HG03521 (cell line): ENCODE data around the gene ADGRB3.
"Not testable (repeated sequence)": the region's sequence is repeated elsewhere in the genome, so short reads cannot be mapped to it uniquely, and the experiment has no call there.

ENCODE experiments used
- ATAC-seq: cut with Tn5 transposase; IDR thresholded peaks from one replicate; pipeline ENCODE4 v1.9.1; 2021; ENCODE audit warnings: mild to moderate bottlenecking, moderate library complexity; ENCODE audit not compliant: unreplicated experiment

ADGRB3 gene

DNA sequence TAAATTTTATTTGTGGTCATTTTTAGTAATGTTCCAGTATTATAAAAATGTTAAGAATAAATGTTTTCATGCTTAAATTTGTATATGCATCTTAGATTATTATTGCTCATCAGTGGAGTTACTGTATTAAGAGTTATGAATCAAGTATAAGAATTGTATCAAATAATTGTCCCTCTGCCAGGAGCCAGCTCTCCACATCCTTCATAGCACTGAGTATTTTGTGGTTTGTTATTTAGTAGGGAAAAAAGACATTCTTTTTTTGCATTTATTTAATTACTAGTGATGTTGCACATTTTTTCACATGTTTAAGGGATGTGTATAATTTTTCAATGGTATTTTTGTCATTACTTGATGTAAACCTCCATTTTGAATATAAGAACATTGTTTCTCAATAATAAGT lies 102.0 kb downstream of the ADGRB3 start:
- no peak for ATAC-seq

DNA sequence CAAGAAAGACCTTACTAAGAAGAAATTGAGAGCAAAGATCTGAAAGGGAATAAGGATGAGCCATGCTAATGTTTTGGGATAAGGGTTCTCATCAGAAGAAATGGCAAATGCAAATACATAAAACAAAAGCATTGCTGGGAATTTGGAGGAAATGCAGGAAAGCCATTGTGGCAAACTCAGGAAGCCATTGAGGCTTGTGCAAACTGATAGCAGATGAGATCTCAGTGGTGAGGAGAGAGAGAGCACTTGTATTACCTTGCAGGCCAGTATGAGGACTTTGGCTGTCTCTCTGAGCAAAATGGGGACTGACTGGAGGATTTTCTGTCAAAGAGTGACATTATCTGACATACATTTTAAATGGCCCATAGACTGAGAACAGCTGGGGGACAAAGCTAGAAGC lies 103.0 kb downstream of the ADGRB3 start:
- ATAC-seq, result no peak

DNA sequence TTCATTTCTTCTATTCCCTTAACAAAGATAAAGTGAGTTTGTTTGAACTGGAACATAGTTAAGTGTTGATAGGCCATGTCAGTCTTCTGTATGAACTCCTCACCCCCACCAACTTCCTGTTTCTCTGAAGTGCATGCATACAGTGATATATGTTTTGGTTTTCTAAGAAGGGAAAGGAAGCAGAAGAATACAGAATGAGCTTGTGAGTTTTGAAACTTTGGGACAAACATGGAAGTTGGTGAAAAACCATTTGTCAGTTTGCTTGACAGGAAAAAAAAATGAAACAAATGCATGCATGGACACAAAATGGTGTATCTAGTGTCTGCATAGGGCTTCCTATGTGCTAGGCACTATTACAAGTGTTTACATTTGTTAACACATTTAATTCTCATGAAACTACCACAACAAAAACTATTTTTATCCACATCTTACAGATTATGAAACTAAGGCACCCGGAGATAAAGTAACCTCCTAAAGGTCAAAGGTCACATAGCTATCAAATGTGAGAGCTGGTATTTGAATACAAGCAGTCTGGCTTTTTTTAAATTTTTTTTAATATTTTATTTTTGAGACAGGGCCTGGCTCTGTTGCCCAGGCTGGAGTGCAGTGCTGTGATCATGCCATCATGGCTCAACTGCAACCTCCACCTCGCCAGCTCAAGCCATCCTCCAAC lies 105.9 kb downstream of the ADGRB3 start:
- no peak for ATAC-seq

DNA sequence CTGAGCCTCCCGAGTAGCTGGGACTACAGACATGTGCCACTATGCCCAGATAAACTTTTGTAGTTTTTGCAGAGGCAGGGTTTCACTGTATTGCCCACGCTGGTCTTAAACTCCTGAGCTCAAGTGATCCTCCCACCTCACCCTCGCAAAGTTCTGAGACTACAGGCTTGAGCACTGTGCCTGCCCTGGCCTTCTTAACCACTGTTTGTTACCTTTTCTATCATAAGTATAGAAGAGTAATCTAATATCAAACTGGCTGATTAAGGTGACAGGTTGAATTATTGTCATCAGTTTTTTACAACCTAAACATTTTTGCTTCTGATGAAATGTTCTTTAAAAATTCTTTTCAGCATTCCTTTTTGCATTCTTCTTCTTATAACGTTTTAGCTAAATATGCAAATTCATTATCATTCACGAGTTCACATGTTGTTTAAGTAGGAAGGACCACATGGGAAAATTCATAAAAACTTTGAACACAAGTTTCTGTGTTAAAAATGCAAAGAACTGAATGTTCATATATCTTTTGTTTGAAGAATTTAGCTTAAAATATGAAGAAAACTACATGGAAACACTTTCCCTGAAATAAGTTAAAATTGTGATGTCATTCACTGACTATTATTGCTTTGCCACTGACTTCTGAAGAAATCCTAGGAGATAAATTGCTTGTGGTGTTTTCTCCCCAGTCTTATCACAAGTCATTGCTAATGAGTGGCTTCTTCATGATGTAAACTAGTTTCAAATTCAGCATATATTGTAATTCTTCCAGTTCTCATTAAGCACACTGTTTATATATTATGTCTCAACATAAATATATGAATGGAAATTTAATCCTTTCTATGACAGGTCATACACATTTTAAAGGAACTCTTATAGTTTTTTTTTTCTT lies 106.7 kb downstream of the ADGRB3 start:
- ATAC-seq, result no peak

DNA sequence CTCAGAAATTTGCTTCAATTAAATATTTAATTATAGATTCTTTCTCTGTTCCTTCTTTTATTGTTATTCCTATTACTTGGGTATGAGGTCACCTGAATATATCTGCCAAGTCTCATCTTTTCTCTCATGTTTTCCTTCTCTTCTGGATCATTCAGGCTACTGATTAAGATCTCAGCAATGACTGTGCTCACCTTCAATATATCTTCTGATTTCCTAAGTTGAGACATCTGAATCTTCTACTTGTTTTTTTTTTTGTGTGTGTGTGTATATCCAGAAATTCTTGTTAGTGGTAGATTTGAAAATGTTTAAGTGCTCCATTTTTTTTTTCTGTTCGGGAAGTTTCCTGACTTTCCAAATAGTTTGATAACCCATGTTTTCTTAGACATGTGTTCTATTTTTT lies 108.0 kb downstream of the ADGRB3 start:
- no peak for ATAC-seq

DNA sequence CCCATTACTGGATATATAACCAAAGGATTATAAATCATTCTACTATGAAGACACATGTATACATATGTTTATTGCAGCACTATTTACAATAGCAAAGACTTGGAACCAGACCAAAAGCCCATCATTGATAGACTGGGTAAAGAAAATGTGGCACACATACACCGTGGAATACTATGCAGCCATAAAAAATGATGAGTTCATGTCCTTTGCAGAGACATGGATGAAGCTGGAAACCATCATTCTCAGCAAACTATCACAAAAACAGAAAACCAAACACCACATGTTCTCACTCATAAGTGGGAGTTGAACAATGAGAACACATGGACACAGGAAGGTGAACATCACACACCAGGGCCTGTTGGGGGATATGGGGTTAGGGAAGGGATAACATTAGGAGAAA lies 109.3 kb downstream of the ADGRB3 start:
- ATAC-seq, result not testable (repeated sequence)

DNA sequence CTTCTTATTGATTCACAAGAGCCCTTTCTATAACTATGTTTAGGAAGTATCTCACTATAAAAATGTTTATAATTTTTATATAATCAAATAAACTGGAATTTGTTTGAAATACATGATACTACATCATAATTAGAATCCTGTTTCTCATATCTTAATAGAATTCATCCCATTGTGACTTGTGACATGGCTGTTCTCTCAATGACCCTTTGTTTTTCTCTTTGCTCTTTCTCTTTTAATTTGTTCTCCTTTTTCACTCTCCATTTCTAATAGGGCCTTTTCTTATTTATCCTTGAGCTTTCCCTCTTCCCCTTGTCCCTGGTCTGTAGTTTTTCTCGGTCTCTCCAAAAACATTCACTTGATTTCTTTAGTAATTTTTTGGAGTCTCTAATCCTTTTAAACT lies 111.3 kb downstream of the ADGRB3 start:
- ATAC-seq, result no peak

DNA sequence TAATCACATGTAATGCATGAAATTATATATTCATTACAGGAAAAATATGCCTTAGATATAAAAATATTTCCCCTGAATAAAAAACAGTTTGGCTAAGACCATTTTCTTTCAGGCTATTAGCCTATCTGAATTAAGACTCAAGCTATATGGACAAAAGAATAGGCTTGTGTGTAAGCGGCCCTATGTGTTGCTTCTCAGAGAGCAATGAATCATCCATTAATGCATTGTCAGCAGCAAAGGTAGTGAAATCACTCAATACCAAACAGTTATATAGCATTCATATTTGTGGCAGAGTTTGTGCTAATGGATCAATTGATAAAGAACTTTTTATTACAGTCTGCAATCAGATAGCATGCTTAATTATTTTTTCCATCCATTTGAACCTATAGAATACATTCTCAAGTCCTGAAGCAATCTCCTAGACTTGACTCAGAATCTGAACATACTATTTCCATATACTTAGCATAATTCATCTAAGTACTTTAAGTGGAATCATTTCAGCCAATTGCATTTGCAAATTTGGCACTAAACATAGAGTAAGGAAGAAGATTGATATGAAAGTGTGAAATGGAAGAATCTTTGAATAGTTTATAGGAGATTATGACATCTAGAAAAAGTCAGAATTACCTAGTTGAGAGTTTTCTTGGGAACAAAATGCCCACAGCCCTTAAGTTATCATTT lies 112.2 kb downstream of the ADGRB3 start:
- no peak for ATAC-seq

DNA sequence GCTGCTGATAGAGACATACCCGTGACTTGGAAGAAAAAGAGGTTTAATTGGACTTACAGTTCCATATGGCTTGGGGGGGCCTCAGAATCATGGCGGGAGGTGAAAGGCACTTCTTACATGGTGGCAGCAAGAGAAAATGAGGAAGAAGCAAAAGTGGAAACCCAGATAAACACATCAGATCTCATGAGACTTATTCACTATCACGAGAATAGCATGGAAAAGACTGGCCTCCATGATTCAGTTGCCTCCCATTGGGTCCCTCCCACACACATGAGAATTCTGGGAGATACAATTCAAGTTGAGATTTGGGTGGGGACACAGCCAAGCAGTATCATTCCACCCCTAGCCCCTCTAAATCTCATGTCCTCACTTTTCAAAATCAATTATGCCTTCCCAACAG lies 112.8 kb downstream of the ADGRB3 start:
- ATAC-seq, result not testable (repeated sequence)

DNA sequence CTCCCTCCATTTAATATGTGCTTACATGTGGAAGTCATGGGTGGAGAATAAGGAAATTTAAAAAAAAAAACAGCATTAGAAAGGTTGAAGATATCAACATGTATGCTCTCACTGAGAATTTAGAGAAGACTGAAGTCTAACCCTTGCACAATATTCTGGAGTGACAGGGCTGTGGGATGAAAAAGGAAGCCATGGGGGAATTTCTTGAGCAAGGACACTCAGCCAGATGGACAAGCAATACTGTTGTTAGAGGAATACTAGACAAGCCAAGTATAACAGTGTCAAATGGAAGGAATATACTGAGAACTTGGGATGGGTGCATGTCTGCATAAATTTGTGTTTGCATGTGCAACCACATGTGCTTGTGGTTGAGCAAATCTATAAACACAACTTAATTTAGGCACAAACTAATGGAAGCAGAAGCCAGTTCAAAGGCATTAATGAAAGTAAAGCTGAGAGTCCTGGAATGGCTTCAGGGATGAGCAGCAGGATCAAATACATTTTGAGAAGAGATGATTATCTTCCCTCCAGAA lies 119.7 kb downstream of the ADGRB3 start:
- no peak for ATAC-seq

DNA sequence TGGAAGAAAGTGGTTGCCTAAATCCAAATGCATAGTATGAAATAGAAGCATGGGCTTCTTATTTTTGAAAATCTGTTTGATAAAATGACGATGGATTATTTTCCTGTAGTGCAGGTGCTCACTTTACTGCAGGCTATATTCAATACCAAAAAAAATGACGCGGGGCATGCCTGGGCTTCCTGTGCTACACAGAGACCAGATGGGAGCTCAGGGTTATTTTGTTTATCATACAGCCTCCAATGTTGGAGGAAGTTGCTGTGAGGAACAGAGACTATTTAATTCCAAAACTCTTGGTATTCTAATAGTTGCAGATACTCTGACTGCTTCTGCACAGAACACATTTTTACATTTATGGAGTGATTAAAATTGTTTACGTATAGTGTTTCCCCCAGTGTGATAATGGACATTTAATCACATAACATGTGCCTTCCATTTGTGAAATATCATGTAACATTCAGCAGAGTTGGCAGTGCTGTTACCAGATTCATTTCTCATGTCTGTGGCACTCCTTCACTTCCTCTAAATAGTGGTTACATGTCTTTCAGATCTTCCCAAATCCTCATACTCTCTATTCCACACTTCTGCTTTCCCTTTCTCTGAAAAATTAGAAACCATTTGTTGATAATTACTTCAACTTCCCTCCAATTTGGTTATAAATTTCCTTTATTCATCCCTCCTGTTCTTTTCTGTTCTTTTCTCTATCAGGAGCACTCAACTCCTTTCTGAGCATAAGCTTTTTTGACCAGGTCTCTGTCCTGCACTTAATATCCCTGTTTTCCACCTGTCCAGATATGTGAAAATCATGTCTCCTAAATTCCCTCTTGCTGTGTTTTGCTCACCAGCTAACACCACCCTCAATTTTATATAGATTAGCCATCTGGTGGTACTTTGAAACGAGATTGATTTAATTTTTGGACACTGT lies 121.6 kb downstream of the ADGRB3 start:
- ATAC-seq, result no peak

DNA sequence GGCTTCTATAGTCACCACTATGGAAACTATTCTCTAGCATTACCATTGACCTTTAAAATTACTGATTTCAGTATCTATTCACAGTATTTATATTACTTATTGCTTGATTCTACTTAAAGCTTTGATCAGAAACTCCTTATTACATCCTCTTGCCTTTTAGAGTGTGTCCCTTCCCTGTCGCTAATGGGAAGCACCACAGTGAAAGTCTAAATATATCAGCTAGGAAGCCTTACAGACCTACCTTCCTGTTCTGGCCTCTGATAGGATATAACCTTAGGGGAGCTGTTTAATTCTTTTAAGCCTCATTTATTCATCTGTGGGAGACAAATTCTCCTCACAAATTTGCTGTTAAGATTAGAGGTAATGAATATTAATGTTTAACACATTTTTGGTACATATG lies 122.7 kb downstream of the ADGRB3 start:
- no peak for ATAC-seq

DNA sequence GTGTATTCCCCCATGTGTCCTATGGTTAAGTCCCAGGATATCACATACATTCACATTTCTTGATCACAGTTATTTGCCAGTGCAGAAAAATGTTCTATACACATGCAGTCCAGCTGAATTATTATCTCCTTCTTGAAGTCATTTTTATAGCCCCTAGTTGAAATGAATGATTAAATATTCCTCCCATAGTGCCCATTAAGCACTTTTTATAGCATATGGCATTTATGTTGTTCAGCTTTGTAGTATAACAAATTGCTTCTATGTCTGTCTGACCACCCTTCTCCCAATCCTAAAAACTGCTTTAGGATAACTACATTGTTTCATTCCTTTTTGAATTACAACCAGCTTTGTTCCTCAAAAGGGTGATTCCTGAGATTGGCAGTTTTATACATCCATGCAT lies 123.5 kb downstream of the ADGRB3 start:
- ATAC-seq, result no peak

DNA sequence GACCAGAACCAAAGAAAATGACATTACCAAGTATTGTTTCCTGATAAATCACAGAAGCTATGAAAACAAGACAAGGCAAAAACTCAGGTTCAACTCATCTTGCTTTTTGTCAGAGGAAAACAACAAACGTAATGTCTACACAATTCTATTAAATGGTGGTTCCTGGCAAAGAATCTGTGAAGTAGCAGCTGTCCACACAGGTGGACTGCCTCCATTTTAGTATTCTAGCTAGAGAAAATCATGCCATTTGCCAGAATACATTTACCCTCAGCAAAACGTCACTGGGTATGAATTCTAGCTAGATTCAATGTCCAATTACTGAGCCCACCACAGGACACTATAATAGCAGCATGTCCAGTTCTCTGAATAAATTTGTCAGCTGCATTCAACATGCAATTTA lies 125.4 kb downstream of the ADGRB3 start:
- no peak for ATAC-seq

DNA sequence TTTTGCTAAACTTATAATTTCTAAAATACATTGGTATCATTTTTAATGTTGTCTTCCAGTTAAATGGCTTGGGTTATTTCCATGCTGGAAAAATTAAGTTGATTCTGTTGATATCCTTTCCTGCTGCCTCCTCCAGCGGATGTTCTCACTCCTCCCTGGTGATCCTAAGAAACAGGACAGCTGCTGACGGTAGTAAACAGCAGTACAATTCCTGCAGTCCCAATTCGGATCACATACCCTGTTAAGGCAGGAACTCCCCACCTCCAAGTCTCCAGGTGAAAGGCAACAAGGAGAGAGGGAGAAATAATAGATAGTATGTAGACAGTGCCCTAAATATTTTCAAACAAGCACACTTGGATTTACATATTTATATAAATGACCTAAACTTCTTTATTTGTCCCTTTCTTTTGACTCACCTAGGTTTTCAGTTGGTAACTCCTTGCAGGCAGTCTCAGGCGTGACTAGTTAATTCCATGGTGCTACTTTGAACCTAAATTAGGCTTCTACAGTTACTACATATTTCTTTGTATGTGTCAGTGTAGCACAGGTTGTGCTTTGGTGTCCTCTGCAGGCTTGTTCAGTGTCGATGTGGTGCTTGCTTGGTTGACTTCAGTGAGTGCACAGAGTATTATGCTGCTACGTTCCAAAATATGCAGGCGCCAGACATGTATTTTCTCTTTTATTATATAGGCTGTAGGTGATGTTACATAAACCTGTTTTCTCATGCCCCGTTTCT lies 126.0 kb downstream of the ADGRB3 start:
- ATAC-seq, result no peak

DNA sequence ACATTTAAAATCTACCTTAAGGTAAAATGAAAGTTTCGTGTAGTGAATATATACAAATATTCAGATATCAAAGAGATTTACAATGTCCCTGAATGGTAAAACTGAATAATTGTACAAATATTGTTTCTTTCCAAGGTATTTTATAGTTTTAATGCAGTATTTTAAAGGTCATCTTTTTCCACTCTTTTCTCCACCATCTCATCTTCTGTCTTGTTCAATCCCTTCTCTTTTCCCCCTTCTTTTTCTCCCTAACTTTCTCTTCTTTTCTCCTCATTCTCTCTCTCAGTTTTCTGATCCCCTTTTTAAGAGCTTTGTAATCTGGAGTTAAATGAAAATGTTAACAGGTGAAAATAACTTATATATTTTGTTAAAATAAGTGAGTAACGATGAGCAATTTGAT lies 126.9 kb downstream of the ADGRB3 start:
- ATAC-seq, result no peak

DNA sequence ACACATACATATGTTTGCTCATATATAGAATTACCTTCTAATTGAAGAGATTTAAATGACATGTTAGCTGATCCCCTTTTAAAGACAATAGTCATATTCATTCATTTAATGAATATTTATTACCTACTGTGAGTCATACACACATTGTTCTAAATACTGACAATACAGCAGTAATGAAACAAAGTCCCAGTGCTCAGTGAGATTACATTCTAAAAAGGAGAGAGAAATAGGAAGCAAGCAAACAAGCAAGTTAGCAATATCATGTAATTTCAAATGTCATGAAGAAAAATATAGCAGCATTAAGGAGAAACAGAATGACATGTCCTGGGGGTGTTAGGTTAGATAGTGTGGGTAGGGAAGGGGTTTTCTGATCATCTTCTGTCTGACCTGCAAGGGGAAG lies 136.3 kb downstream of the ADGRB3 start:
- ATAC-seq, result no peak

DNA sequence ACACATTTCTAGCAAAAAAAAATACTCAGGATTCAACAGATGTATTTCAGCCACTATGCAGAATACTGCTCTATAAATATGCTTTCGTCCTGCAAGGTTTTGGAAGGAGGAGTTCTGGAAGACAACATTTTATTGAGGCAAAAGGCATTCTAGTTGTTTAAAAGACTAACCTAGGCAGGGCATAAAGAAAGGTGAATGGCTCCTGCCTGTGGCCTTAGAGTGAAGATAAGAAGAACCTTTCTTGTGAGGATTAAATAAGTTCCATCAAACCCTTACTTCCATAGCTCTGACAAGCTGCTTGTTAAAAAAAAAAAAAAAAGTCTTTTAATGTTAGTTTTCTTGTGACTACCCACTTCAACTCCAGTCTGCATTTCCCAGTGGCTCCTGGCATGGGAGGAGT lies 139.8 kb downstream of the ADGRB3 start:
- ATAC-seq, result no peak

DNA sequence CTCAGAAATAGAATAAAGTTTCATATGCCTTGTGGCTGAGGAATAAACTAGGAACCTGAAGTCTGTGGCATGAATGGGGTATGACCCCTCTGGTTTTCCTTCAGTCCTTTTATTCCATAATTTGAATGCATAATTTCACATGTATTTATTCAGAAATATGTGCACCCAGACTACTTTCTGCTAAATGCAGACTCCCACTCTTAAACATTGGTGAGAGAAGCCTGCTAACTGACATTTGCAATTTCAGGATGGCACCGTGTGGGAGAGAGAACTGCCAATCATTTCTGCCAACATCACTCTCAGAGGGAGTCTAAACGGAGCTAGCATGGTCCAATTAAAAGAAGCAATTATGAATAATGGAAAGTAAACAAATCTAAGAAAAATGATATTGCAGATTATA lies 141.3 kb downstream of the ADGRB3 start:
- ATAC-seq, result no peak

DNA sequence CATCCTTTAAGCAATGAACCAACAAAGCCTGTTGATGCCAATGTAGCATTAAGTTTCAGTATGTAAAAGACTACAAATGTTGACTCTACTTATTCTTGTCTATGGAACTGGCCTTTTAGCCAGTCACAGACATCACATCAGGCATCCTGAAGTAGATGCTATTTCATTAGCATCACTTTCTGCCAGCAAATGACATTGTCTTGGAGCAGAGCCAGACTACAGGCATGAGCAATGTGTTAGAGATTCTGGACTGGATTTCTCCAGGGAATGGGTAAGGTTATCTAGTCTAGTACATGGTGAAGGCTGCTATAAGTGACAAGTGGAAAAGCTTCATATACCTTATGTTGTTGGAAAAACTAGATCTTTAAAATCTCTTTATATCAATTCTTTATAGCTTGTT lies 142.9 kb downstream of the ADGRB3 start:
- ATAC-seq, result no peak
